Trophoblast cell (in vitro differentiated cells and primary cell): Measurements from ENCODE around the gene PPIF.

Experiments
- DNase-seq, 2 donors: peaks; one replicate each; pipeline ENCODE4 v3.0.0-alpha.2; 2016
- H2AFZ ChIP-seq: 2 replicates; pipeline ENCODE4 v1.6.1; 2013; ENCODE audit warnings: low read length, moderate library complexity, mild to moderate bottlenecking; ENCODE audit not compliant: insufficient read depth, poor library complexity
- H2AK5ac ChIP-seq: 2 replicates; pipeline ENCODE4 v1.6.1; 2013; ENCODE audit warnings: mild to moderate bottlenecking, low read length
- H2BK120ac ChIP-seq: 2 replicates; pipeline ENCODE4 v1.6.1; 2013; ENCODE audit warnings: low read length, mild to moderate bottlenecking, moderate library complexity; ENCODE audit not compliant: insufficient read depth, poor library complexity
- H2BK12ac ChIP-seq: 2 replicates; pipeline ENCODE4 v1.6.1; 2013; ENCODE audit warnings: mild to moderate bottlenecking, low read length, moderate library complexity
- H2BK5ac ChIP-seq: 2 replicates; pipeline ENCODE4 v1.6.1; 2013; ENCODE audit warnings: low read length, low read depth, moderate library complexity, mild to moderate bottlenecking; ENCODE audit not compliant: poor library complexity
- H3K14ac ChIP-seq: 2 replicates; pipeline ENCODE4 v1.6.1; 2013; ENCODE audit warnings: mild to moderate bottlenecking, low read length
- H3K18ac ChIP-seq: 2 replicates; pipeline ENCODE4 v1.6.1; 2013; ENCODE audit warnings: mild to moderate bottlenecking, low read length
- H3K23ac ChIP-seq: 2 replicates; pipeline ENCODE4 v1.6.1; 2013; ENCODE audit warnings: low read length
- H3K27ac ChIP-seq: 2 replicates; pipeline ENCODE4 v1.5.1; 2013; ENCODE audit warnings: low read depth, mild to moderate bottlenecking, inconsistent platforms, low read length, moderate library complexity
- H3K27me3 ChIP-seq: 2 replicates; pipeline ENCODE4 v1.6.1; 2013; ENCODE audit warnings: inconsistent platforms, mild to moderate bottlenecking, low read length, moderate library complexity; ENCODE audit not compliant: insufficient read depth
- H3K36me3 ChIP-seq, 2 experiments: 1 replicate in 1 of 2; 2 replicates in 1 of 2; pipeline ENCODE4 v1.6.1; 2013; ENCODE audit warnings: low read length in 2 of 2, mild to moderate bottlenecking in 2 of 2, moderate library complexity in 1 of 2; ENCODE audit not compliant: insufficient read depth in 2 of 2, control insufficient read depth in 1 of 2
- H3K4ac ChIP-seq: 2 replicates; pipeline ENCODE4 v1.6.1; 2013; ENCODE audit warnings: low read depth, mild to moderate bottlenecking, low read length, moderate library complexity
- H3K4me1 ChIP-seq, 2 experiments: 1 replicate in 1 of 2; 2 replicates in 1 of 2; pipeline ENCODE4 v1.6.1; 2013; ENCODE audit warnings: low read length in 2 of 2, mild to moderate bottlenecking in 2 of 2, moderate library complexity in 1 of 2; ENCODE audit not compliant: insufficient read depth in 2 of 2, control insufficient read depth in 1 of 2
- H3K4me2 ChIP-seq: 2 replicates; pipeline ENCODE4 v1.6.1; 2013; ENCODE audit warnings: inconsistent platforms, mild to moderate bottlenecking, low read length, moderate library complexity
- H3K4me3 ChIP-seq: 2 replicates; pipeline ENCODE4 v1.5.1; 2013; ENCODE audit warnings: mild to moderate bottlenecking, low read depth, low read length, inconsistent platforms
- H3K79me1 ChIP-seq: one replicate; pipeline ENCODE4 v1.6.1; 2013; ENCODE audit warnings: low read length
- H3K79me2 ChIP-seq: 2 replicates; pipeline ENCODE4 v1.6.1; 2013; ENCODE audit warnings: low read length, mild to moderate bottlenecking; ENCODE audit not compliant: control insufficient read depth, insufficient read depth, poor library complexity
- H3K9ac ChIP-seq: 2 replicates; pipeline ENCODE4 v1.6.1; 2013; ENCODE audit warnings: mild to moderate bottlenecking, low read length
- H3K9me3 ChIP-seq: 2 replicates; pipeline ENCODE4 v1.6.1; 2013; ENCODE audit warnings: low read depth, mild to moderate bottlenecking, control low read depth, inconsistent platforms, low read length; ENCODE audit not compliant: insufficient read depth
- H4K12ac ChIP-seq: 2 replicates; pipeline ENCODE4 v1.6.1; 2013; ENCODE audit warnings: low read depth, mild to moderate bottlenecking, low read length, moderate library complexity
- H4K8ac ChIP-seq: 2 replicates; pipeline ENCODE4 v1.6.1; 2013; ENCODE audit warnings: low read depth, mild to moderate bottlenecking, low read length, moderate library complexity
- H4K91ac ChIP-seq: one replicate; pipeline ENCODE4 v1.6.1; 2013; ENCODE audit warnings: low read depth, mild to moderate bottlenecking, low read length, moderate library complexity
- WGBS: extraction: QIAGEN DNeasy Blood & Tissue Kit; methylation state at CpG from one replicate; pipeline ENCODE4 v1.1.7; 2013; ENCODE audit warnings: missing lambda C conversion rate; ENCODE audit not compliant: insufficient read length, insufficient coverage; ENCODE audit errors: extremely low coverage; 5-methylcytosine and 5-hydroxymethylcytosine counted together

PPIF gene

GRCh38 chr10:79372871-79373270 lies 25.6 kb downstream of the PPIF start:
- WGBS: no CpG with 5 or more reads among the region's 4 CpGs
- H2BK12ac ChIP-seq: no peak overlapping the region
- no peak overlapping the region for H3K18ac ChIP-seq
- H4K12ac ChIP-seq: no peak overlapping the region
- H3K9ac ChIP-seq: no peak overlapping the region
- no peak overlapping the region for H3K23ac ChIP-seq
- no peak overlapping the region for H2AK5ac ChIP-seq
- no peak for DNase-seq
- no peaks in the 10 kb centered on the region for H3K79me1 ChIP-seq
- no peak overlapping the region for H4K8ac ChIP-seq
- no peak overlapping the region for H3K4ac ChIP-seq
- H2BK5ac ChIP-seq: no peak overlapping the region
- H3K4me1 ChIP-seq: peaks cover 3 to 5% of the 10 kb centered on the region in 2 experiments
- H3K27me3 ChIP-seq: no peaks in the 10 kb centered on the region
- peak overlapping the region; percentile 17 for H3K14ac ChIP-seq
- no peak overlapping the region for H3K4me2 ChIP-seq
- no peak overlapping the region for H3K27ac ChIP-seq
- no peaks in the 10 kb centered on the region for H3K36me3 ChIP-seq
- peaks cover 6% of the 10 kb centered on the region for H3K9me3 ChIP-seq
- H2AFZ ChIP-seq: no peak overlapping the region
- H2BK120ac ChIP-seq: no peak overlapping the region
- H3K4me3 ChIP-seq: no peak overlapping the region
- H3K79me2 ChIP-seq: no peaks in the 10 kb centered on the region
- no peak overlapping the region for H4K91ac ChIP-seq

- Histone ChIP-seq H3K9ac (no peak overlapping the region), H3K4me2 (no peak overlapping the region), H3K4ac (no peak overlapping the region), H4K91ac (no peak overlapping the region), H3K18ac (peak overlapping the region; percentile 25), H4K12ac (peak overlapping the region; percentile 19), H3K27me3 (no peaks in the 10 kb centered on the region), H2AK5ac (peak overlapping the region; percentile 27), H2AFZ (no peak overlapping the region), H2BK12ac (peak overlapping the region; percentile 13), H4K8ac (peak overlapping the region; percentile 14), H3K14ac (peak overlapping the region; percentile 18), H2BK5ac (no peak overlapping the region), H3K4me3 (no peak overlapping the region), H3K79me1 (no peaks in the 10 kb centered on the region), H3K79me2 (no peaks in the 10 kb centered on the region), H3K23ac (no peak overlapping the region), H3K36me3 (no peaks in the 10 kb centered on the region), H3K9me3 (peaks cover 15% of the 10 kb centered on the region), H2BK120ac (no peak overlapping the region), H3K27ac (no peak overlapping the region), H3K4me1 (peaks cover 3 to 5% of the 10 kb centered on the region in 2 experiments)
- no CpG with 5 or more reads among the region's 7 CpGs for WGBS
- peak; percentile 69 to 92 for DNase-seq
Measured at GRCh38 chr10:79374312-79375191, 27.3 kb downstream of the PPIF start.

- Histone ChIP-seq H3K9me3 (peaks cover 15% of the 10 kb centered on the region), H2AFZ (no peak overlapping the region), H4K91ac (no peak overlapping the region), H3K4me3 (no peak overlapping the region), H2BK5ac (no peak overlapping the region), H3K36me3 (no peaks in the 10 kb centered on the region), H3K4me2 (no peak overlapping the region), H4K8ac (no peak overlapping the region), H3K27me3 (no peaks in the 10 kb centered on the region), H4K12ac (no peak overlapping the region), H3K79me2 (no peaks in the 10 kb centered on the region), H3K23ac (no peak overlapping the region), H2BK120ac (no peak overlapping the region), H3K79me1 (no peaks in the 10 kb centered on the region), H3K14ac (no peak overlapping the region), H3K4me1 (peaks cover 3 to 5% of the 10 kb centered on the region in 2 experiments), H2BK12ac (no peak overlapping the region), H3K18ac (no peak overlapping the region), H3K4ac (no peak overlapping the region), H3K27ac (no peak overlapping the region), H2AK5ac (no peak overlapping the region), H3K9ac (no peak overlapping the region)
- no peak for DNase-seq
- no CpG with 5 or more reads among the region's 6 CpGs for WGBS
Measured at GRCh38 chr10:79375321-79376077, 28.2 kb downstream of the PPIF start.

GRCh38 chr10:79376078-79376628 lies 28.9 kb downstream of the PPIF start:
- H4K91ac ChIP-seq: no peak overlapping the region
- H3K27ac ChIP-seq: no peak overlapping the region
- no peak overlapping the region for H2BK12ac ChIP-seq
- H3K14ac ChIP-seq: no peak overlapping the region
- H3K79me1 ChIP-seq: no peaks in the 10 kb centered on the region
- H2AFZ ChIP-seq: no peak overlapping the region
- H2BK5ac ChIP-seq: no peak overlapping the region
- H3K4ac ChIP-seq: no peak overlapping the region
- no CpG with 5 or more reads among the region's 11 CpGs for WGBS
- H3K18ac ChIP-seq: no peak overlapping the region
- H4K12ac ChIP-seq: no peak overlapping the region
- H4K8ac ChIP-seq: no peak overlapping the region
- H3K79me2 ChIP-seq: no peaks in the 10 kb centered on the region
- no peak overlapping the region for H3K9ac ChIP-seq
- no peak for DNase-seq
- H3K4me2 ChIP-seq: no peak overlapping the region
- H3K4me3 ChIP-seq: no peak overlapping the region
- H3K36me3 ChIP-seq: no peaks in the 10 kb centered on the region
- no peaks in the 10 kb centered on the region for H3K27me3 ChIP-seq
- H3K23ac ChIP-seq: no peak overlapping the region
- H3K9me3 ChIP-seq: peaks cover 15% of the 10 kb centered on the region
- H2AK5ac ChIP-seq: no peak overlapping the region
- H3K4me1 ChIP-seq: peaks cover 3 to 5% of the 10 kb centered on the region in 2 experiments
- H2BK120ac ChIP-seq: no peak overlapping the region
